GM12874 (cell line): ENCODE data around the gene PPCS.

ENCODE experiments used
- CTCF ChIP-seq: IDR thresholded peaks from 2 replicates; pipeline ENCODE4 v1.5.1; 2011; ENCODE audit warnings: low read depth, mild to moderate bottlenecking, control low read depth, low read length, moderate library complexity; ENCODE audit not compliant: insufficient read depth

PPCS gene

GRCh38 chr1:42431514-42431913, 24.8 kb upstream of the PPCS start:
- TF ChIP-seq CTCF, result no peak

- TF ChIP-seq CTCF, result no peak
Observed at GRCh38 chr1:42432714-42433113, 23.6 kb upstream of the PPCS start.

- TF ChIP-seq CTCF, result no peak
Observed at GRCh38 chr1:42433369-42433768, 23.0 kb upstream of the PPCS start.

GRCh38 chr1:42434340-42434739, 22.0 kb upstream of the PPCS start:
- TF ChIP-seq CTCF, result no peak

GRCh38 chr1:42439940-42440339, 16.4 kb upstream of the PPCS start:
- TF ChIP-seq CTCF, result no peak

- TF ChIP-seq CTCF, result no peak
Observed at GRCh38 chr1:42442662-42443061, 13.7 kb upstream of the PPCS start.

GRCh38 chr1:42449256-42449655, 7.1 kb upstream of the PPCS start:
- no peak for TF ChIP-seq CTCF

GRCh38 chr1:42450061-42450460, 6.3 kb upstream of the PPCS start:
- no peak for TF ChIP-seq CTCF
